ENCODE results near the gene ASTN2.

Gene ASTN2

DNA sequence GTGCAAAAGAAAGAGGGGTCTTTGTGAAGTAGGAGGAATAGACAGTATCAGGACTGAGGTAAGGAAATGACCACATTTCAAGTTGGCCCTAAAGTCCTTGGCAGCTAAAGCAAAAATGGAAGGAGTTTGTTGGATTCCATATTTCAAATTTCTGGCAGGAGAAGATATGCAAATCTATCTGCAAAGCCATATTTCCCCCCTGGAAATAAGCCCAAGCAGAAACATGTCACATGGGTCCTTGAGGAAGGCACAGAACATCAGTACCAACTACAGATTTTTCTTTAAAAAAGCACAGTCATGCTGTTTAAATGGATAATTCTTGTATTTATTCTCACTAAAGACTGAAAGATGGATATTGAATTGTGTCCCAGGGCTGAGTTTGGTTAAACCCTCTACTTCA lies 404.8 kb downstream of the ASTN2 start:
- no peak for DNase-seq (ENCODE audit: low read depth)

DNA sequence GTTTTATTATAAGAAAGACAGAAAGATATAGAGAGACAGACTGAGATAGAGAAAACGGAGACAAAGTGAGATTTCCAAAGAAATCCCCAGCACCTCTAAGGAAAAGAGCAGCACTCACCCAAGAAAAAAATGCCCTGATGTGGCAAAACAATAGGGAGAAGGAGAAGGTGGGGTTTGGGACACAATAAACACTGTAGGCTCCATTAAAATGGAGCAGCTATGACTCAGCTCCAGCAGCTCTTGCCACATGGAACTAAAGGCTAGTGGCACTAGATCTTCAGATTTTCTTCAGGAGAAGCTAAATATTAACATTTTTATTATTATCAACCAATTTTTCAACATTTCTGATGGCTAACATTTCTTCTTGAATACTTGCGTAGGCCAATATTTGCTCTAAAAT lies 406.0 kb downstream of the ASTN2 start:
- no peak for DNase-seq (ENCODE audit: low read depth)

DNA sequence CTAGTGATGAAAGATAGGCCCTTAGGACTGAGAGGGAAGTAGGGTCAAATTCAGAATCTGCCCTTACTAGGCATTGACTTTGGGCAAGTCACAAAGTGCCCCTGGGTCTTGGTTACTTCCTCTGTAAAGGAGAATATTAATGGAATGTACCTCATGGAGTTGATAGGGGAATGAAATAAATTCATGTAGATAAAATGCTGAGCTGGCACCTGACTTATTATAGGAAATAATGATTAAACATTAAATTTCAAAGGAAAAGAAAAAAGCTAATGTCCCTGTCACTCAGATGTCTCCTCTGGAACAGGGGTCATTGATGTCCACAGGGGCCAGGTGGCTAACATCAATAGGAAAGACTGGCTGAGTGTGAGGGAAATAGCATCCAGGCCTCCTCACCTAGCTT lies 406.4 kb downstream of the ASTN2 start:
- DNase-seq (ENCODE audit: low read depth): no peak

- no peak for DNase-seq (ENCODE audit: low read depth)
Measured at GRCh38 chr9:117002686-117003085, 412.2 kb downstream of the ASTN2 start.

GRCh38 chr9:117000834-117001233 lies 414.0 kb downstream of the ASTN2 start:
- no peak for DNase-seq (ENCODE audit: low read depth)

DNA sequence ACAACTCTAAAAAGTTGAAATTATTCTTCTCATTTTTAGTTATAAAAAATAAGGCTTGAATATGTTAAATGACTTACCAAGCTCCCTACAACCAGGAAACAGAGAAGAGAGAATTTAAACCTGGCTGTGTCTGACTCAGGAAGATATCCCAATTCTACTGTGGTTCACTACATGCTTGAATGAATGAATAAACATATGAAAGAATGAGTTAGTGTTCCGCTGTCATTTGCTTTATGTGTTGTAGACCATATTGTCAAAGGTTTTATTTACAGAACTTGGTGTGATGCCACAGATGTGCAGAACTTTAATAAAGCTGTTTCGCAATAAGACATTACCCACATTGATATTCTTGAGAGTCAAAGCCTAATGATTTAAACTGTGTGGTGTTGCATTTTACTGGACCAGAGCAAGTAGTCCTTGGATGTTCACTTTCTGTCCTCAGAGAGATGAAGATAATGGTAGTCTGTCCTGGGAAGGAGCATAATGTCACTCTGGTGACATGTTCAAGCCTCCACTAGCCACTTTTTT lies 414.6 kb downstream of the ASTN2 start:
- no peak for DNase-seq (ENCODE audit: low read depth)

- DNase-seq (ENCODE audit: low read depth): no peak
Measured at GRCh38 chr9:116998305-116998704, 416.6 kb downstream of the ASTN2 start.

GRCh38 chr9:116992865-116993264 lies 422.0 kb downstream of the ASTN2 start:
- no peak for DNase-seq (ENCODE audit: low read depth)

DNA sequence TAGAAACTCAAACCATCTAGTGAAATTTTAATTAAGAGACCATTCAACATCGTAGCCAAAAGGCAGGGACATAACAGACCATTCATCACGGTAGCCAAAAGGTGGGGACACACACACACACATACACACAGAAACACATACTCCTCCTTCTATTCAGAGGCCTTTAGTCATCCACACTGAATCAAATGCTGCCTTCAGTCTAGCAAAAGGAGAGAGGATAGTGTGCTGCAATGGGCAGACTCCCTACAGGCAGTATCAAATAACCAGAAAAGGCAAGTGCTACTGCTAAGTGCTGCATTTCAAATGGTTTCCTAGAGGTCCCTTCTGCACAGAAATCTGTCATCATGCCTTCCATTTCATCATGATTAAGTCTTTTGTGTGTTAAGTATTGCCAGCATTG lies 423.8 kb downstream of the ASTN2 start:
- no peak for DNase-seq (ENCODE audit: low read depth)

DNA sequence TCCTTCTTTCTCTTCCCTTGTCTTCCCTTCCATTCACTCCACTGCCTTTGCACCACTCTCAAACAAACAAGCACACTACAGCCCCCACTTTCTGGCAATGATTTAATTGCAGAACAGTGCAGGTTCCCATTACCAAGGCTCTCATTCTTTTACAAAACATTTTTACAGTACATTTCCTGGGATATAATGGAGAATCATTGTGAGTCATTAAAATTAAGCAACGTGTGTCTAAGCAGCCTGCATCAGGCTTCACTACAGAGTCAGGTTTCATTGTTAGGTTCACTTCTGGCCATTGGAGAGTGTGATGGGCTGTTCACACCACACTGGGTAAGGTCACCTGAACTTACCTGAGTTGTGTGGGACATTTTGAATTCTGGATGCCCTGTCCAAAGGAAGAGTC lies 424.3 kb downstream of the ASTN2 start:
- DNase-seq (ENCODE audit: low read depth): no peak

GRCh38 chr9:116987721-116988485 lies 427.0 kb downstream of the ASTN2 start:
- DNase-seq (ENCODE audit: low read depth): no peak

DNA sequence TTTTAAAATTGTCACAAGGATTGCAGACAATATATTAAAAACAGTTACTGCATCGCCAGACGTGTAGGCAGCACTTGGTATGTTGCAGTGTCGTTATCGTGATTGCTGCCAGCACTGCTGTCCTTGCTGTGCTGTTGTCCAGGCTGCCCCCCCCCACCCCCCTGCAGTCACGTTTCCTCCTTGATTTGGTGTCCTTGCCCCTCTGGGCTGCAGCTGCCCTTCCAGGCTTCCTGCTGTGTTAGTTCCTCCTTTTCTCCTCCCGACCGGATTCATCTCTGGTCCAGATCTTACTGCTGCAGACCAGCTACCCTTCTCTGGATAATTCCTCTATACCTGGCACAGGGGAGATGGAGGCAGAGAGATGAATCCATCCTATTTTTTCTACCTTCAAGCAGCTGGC lies 428.8 kb downstream of the ASTN2 start:
- DNase-seq (ENCODE audit: low read depth): no peak

GRCh38 chr9:116985596-116985995 lies 429.3 kb downstream of the ASTN2 start:
- no peak for DNase-seq (ENCODE audit: low read depth)

DNA sequence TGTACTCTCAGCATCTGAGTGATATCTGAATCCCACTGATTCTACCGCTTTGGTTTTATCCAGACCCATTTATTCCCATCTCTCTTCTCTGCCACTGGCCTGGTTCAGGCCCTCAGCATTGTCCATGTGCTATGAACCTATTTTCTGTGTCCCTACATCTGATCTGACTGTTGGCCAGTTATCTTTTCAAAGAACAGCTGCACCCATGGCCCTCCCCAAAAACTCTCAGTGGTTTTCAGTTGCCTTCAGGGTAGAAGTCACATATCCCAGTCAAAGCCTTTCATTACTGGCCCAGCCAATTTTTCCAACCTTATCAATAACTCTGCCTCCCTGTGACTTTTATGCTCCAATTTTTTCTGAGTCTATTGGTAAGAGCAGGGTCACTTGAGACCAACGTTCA lies 430.7 kb downstream of the ASTN2 start:
- no peak for DNase-seq (ENCODE audit: low read depth)

GRCh38 chr9:116980582-116981120 lies 434.2 kb downstream of the ASTN2 start:
- DNase-seq (ENCODE audit: low read depth): no peak

DNA sequence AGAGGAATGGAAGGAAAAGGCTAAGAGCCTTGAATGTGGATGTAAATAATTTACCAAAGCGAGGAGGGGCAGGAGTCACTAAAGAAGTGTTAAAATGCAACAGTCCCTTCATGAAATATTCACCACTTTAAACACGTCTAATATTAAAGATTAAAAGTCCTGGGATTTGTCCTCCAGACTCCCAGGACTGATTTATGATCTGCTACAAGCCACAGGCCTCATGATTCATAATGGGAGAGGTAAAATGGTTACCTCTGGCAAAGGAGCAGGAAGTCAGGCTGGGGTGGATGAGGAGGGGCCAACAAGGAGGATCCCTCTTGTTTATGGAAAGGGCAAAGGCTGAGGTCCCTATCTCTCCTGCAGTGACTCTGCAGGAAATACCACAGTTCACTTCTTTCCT lies 435.4 kb downstream of the ASTN2 start:
- no peak for DNase-seq (ENCODE audit: low read depth)

GRCh38 chr9:116978155-116978554 lies 436.7 kb downstream of the ASTN2 start:
- no peak for DNase-seq (ENCODE audit: low read depth)

DNA sequence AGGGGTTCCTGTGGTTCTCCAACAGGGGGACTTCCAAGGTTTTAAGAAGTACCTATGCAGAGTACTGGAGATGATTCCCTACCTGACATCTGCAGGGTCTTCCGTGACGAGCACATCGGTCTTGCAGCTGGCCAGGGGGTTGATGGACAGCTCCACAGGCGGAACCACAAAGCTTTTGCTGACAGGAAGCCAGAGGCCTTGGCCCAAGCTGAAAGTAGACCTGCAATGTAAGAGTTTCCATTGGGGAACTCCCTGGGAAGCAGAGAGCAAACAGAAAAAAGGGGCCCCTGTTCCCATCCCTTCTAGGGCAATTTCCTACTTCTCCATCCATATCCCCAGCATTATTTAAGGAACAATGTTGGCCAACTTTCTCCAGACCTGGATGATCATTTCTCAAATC lies 439.7 kb downstream of the ASTN2 start:
- DNase-seq (ENCODE audit: low read depth): no peak

DNA sequence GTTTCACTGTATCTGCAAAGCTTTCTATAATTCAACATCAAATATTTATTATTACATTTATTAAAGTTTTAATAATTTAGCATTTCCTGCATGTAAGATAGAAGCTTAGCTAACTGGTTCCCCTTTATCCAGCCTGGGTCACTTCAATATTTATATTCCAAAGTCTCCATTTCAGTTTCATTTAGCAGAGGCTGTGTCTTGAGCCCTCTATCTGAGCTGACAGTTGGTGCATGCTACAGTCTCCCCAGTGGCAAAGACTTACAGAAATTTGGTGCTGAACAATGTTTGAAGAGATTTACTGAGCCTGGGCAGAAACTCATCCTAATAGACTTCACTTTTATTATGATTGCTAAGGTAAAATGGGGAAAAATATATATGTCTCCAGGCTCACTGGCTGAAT lies 448.7 kb downstream of the ASTN2 start:
- no peak for DNase-seq (ENCODE audit: low read depth)

DNA sequence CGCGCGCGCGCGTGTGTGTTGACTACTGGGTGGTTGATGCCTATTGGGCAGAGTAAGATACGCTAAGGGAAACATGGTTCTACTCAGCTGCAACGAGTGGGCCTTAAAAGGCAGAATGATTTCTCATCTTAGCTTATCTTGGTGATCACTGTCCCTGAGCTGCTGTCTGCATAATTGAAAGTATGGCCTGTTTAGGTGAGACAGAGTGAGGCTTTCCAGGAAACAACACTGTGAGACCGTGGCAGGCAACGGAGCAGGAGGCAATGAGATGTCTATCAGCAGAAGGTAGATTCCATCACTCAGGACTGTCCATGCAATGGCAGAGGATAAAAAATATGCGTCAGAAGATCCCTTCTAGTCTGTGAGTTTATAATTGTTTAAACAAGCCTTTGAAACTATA lies 450.6 kb downstream of the ASTN2 start:
- no peak for DNase-seq (ENCODE audit: low read depth)

GRCh38 chr9:116959809-116960208 lies 455.0 kb downstream of the ASTN2 start:
- no peak for DNase-seq (ENCODE audit: low read depth)

- DNase-seq (ENCODE audit: low read depth): no peak
Measured at GRCh38 chr9:116958881-116959280, 456.0 kb downstream of the ASTN2 start.

DNA sequence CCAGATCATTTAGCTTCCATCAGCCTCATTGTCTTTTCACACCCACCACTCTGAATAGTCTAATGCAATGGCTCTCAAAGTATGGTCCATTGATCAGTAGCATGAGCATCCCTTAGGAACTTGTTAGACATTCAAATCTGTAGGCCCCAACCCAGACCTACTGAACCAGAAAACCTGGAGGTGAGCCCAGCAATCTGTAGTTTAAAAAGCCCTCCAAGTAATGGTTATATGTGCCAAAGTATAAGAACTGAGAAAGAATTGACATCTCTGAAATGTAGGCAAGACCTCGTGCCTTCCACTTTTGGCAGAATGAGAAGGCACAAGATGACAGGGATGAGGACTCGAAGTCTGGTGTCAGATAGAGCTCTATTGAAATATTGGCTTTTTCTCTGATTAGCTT lies 460.1 kb downstream of the ASTN2 start:
- no peak for DNase-seq (ENCODE audit: low read depth)

DNA sequence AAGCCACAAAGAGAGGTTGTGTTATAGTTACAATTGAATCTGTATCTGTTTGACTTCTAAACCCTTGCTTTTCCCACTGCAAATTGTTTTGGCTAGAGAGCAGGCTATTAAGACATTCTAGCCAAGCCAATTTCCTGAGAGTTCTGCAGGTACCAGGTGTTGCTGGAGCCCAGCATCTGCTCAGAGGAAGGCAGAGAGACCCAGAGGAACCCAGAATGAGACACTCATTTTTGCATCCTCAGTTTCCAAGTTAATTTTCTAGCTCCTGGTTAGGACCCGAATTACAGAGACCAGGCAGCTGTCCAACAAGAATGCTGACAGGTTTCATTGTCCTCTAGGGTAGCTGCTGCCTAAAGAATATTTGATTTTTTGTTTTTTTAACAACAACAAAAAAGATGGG lies 461.6 kb downstream of the ASTN2 start:
- no peak for DNase-seq (ENCODE audit: low read depth)

Data from stimulated activated CD8-positive, alpha-beta memory T cell treated with anti-CD3 and anti-CD28 coated beads, Interleukin-12 subunit alpha, Interleukin-12 subunit beta, amount 100 ng/mL, for 4 hours (primary cell).